Skin epidermis (tissue), 12 donors: Measurements from ENCODE around the gene DENND1C.
"Not testable (repeated sequence)": the region's sequence is repeated elsewhere in the genome, so short reads cannot be mapped to it uniquely, and the experiment has no call there.

ENCODE experiments used
- H3K27ac ChIP-seq, 21 experiments: fragments of 200-600 bp; sonication (generic) in 11 of 21; one replicate each; pipeline ENCODE4 v1.5.0; 2020; ENCODE audit warnings: mild to moderate bottlenecking in 3 of 21, inconsistent platforms in 2 of 21, moderate library complexity in 2 of 21
- H3K4me3 ChIP-seq, 7 experiments: fragments of 200-600 bp; sonication (generic) in 2 of 7; one replicate each; pipeline ENCODE4 v1.5.0; 2020; ENCODE audit warnings: inconsistent platforms in 2 of 7, mild to moderate bottlenecking in 2 of 7, moderate library complexity in 1 of 7

The DENND1C gene

GRCh38 chr19:6429419-6430221 is 52.0 kb downstream of the DENND1C start:
- Histone ChIP-seq H3K27ac (no peak overlapping the region), H3K4me3 (no peak overlapping the region)

DNA sequence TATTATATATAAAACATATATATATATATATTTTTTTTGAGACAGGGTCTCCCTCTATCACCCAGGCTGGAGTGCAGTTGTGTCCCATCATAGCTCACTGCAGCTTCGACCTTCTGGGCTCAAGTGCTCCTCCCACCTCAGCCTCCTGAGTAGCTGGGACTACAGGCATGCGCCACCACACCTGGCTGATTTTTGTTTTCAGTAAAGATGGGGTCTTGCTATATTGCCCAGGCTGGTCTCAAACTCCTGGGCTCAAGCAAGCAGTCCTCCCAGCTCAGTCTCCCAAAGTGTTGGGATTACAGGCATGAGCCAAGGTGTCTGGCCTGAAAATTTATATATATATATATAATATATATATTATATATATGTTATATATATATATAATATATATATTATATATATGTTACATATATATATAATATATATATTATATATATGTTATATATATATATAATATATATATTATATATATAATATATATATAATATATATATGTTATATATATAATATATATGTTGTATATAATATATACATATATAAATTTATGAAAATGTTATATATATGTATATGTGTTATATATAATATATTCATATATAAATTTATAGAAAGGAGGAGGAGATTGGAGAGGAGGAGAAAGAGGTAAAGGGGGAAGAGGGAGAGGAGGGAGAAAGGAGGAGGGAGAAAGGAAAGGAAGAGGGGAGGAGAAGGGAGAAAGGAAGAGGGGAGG is 52.7 kb downstream of the DENND1C start:
- H3K4me3 ChIP-seq, H3K27ac ChIP-seq: not testable (repeated sequence)

- H3K4me3 ChIP-seq: no peak overlapping the region
- no peak overlapping the region for H3K27ac ChIP-seq
These were observed 54.5 kb downstream of the DENND1C start for GRCh38 chr19:6427131-6427530.

DNA sequence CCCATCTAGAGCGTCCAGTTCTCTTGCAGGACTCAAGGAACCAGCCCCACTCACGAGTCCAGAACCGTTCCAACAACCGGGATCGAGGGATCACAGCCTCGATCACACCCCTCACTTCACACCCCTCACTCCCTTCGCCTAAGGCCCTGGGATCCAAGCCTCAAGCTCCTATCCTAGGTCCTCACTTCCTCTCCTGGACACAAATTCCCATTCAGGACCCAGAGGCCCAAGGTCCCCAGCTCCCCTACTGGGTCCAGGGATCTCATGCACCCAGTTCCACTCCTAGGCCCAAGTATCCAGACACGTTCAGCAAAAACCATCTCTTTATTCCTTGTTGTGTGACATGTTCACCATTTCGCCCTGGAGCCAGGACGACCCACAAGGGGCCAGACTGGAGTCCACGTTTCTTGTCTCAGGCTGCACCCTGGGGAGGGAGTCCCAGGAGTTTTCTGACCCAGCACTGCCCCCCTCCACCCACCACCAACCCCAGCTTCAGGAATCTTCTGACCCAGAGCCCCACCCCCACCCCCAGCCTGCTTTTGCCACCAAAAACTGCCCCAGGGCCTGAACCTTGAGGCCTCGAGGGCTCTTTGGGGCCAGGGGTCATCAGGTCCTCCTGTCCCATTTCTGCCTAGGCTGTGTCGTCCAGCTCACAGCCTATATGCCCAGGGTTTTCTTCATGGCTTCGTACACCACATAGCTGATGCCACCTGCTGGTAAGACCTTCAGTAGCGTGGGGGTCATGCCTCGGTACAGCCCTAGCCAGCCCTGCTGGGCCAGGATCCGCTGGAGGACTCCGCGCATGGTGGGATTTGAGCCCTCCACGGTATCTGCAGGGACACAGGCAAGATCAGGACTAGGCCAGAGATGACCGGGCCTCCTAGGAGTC is 55.6 kb downstream of the DENND1C start:
- peak overlapping the region in 20 of 21 experiments; percentile 42 to 86 (median 77) for H3K27ac ChIP-seq
- H3K4me3 ChIP-seq: peak overlapping the region in 2 of 7 experiments; percentile 13 to 20

- Histone ChIP-seq H3K27ac (peak overlapping the region in 20 of 21 experiments; percentile 42 to 86 (median 78)), H3K4me3 (peak overlapping the region in 5 of 7 experiments; percentile 13 to 85 (median 77))
These were observed 56.5 kb downstream of the DENND1C start for GRCh38 chr19:6424939-6425731.

DNA sequence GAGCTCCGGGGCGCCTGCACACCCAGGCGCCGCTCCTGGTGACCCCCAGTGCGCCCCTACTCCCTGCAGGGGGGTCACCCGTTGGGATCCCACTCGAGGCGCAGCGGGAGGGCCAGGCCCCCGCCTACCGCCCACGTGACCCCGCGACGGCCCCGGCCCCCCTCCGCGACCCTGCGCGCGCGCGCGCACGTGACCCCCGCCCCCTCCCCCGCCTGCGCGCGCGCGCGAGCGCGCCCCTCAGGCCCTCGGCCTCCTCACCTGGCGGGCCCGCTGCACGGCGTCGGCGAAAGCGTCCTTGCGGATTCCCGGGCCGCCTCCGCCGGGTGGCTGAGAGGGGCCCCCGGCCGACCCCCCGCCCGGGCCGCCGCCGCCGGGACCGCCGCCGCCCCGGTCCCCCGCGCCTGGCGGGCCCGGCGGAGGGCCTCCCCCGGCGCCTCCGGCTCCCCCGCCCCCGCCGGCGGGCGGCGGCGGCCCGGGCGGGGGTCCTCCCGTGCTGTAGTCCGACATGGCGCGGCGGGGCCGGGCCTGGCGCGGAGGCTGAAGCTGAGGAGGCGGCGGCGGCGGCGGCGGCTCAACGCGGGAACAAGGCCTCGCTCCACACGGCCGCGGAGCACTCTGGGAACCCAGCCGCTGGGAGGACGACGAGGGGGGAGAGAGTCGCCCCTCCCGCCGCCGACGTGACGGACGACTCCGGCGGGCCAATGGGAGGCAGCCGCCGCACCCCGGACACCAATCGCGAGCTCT is 57.2 kb downstream of the DENND1C start, which contains the start of gene KHSRP:
KHSRP (minus strand) TSS at position 617 of the 744 bp plus-strand sequence; CDS start at position 507, 110 bp downstream.
- H3K27ac ChIP-seq: peak within 1 kb of the TSS; percentile 62 to 93 (median 82)
- H3K4me3 ChIP-seq: peak within 1 kb of the TSS; percentile 60 to 85 (median 77)

DNA sequence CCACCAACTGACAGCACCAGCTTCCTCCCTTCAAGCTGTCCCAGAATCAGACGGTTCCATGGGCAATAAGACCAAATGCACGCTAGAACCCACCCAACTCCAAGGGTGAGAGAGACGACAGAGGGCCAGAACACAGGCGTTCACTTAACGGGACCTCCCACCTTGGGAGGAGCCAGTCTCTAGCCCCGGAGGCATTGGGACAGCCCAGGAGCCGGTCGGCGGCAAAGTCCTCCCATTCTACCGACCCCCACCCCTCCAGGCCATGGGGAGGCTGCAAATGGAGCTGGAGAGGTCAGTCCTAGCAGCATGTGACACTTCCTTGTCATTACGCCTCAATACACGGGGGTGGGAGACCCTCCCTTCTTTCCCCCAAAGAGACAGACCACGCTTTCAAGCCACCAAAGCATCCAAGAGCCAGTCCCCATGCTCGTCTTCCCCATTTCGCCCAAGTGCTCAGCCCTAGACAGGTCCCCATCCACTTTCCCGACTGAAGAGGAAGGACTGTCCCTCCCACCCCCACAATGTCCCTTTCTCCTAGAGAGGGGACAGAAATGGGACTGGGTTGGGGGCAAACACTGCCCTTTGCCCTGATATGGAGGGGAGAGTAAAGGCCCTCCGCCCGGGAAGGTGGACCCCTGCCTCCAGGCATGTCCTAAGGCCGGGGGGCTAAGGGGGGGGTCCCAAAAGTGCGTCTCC is 57.9 kb downstream of the DENND1C start:
- peak overlapping the region; percentile 59 to 93 (median 82) for H3K27ac ChIP-seq
- peak overlapping the region; percentile 60 to 85 (median 77) for H3K4me3 ChIP-seq

DNA sequence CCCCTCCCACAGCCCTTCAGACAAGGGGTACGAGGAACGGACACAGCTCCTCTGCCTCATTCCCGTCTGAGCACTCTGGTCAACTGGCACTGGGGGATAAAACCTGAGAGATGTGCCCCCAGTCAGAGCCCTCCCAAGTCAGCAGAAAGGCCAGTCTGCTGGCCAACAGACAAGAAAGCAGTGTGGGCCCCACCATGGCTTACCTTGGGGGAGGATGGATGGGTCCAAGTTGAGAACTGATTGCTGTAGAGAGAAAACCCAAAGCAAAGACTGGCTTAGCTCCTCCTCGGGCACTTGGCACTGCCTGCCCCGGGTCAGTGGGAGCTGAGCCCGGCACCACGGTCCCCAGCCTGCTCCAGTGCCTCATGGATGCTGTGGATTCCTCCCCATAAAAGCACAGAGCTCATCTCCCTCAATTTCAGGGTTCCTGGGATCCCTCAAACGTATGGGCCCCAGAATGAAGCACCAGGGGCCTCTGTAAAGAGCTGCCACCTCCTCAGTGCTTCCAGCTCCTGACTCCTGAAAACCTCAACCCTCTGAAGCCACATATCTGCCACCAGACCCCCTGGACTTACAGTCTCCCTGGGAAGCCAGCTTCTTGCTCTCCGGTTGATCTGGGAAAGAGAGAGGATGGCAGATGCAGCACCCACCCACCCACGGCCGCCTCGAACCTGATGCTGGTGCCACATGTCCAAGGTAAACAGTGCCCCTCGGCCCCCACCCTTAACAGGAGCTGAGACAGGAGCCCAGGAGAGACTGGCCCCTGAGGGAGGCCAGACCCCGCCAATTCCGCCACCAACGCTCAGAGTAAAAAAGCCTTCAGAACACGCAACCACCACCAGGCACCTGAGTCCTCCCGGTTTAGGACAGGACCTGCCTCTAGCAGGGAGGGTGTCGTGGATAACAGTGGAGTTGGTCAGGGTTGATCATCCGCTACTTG is 60.2 kb downstream of the DENND1C start:
- no peak overlapping the region for H3K27ac ChIP-seq

DNA sequence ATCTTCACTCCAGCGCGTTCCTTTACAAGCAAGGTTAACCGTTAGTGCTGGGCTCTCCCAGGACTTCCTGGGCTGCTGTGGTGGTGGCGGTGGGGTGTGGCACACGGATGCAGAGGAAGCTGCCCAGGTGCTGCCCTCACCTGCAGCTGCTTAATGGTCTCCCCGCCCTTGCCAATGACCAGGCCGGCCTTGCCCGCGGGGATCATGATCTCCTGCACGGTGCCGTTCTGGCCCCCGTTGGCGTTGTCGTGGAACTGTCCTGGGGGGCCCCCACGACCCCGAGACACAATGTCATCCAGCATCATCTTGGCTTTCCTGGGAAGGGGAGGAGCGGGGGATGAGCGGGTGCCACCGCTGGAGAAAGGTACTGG is 63.0 kb downstream of the DENND1C start:
- Histone ChIP-seq H3K4me3 (no peak overlapping the region), H3K27ac (no peak overlapping the region)

More for the DNA sequence above, 60.2 kb downstream of the DENND1C start:
- H3K4me3 ChIP-seq: no peak overlapping the region

DNA sequence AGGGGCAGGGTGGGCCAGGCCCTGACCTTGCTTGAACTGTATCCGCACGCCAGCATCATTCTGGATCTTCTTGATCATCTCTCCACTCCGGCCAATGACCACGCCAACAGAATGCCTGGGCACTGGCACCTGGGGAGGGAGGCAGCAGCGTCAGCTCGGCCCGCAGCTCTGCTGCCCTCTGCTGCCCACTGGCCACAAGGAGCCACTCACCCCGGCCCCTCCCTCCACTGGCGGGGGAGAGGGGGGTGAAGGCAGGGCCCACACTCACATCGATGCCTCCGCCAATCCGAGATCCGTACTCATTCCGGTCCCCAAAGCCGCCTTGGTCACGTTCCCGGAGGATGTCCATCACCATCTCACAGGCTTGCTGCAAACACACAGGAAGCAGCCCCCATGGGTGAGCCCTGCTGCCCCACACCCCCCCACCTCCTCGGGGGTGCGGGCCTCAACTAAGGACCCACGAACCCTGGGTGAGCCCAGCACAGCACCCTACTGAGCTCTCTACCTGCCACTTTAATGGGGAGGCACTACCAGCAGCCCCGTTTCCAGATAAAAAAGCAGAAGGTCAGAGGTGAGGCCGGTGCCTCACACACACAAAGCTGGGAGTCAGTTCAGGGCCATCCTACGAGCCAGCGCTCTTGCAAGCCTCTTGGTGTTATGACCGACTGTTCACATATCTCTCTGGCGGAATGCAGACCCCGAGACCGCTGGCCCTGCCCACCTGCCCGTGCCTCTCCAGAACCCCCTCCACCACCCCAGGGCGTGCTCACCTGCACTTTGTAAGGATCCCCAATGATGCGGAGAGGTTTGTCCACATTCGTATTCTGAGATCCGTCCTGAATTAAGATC is 63.6 kb downstream of the DENND1C start:
- no peak overlapping the region for H3K27ac ChIP-seq
- H3K4me3 ChIP-seq: no peak overlapping the region
